HG03060 (cell line): ENCODE results near the gene AOC1.

ENCODE experiments used
- ATAC-seq: cut with Tn5 transposase; IDR thresholded peaks from one replicate; pipeline ENCODE4 v1.9.1; 2021; ENCODE audit warnings: low read depth, moderate number of reproducible peaks; ENCODE audit not compliant: unreplicated experiment

Gene AOC1

DNA sequence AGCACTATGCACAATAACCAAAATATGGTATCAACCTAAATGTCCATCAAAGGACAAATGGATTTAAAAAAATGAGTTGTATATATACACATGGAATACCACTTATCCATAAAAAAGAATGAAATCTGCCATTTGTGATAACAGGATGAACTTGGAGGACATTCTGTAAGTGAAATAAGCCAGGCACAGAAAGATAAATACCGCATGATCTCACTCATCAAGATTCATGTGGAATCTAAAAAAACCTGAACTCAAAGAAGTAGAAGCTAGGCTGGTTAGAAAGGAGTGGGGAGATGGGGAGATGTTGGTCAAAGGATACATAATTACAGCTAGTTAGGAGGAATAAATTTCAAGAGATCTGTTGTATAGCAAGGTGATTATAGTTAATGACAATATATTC is 17.3 kb upstream of the AOC1 start:
- ATAC-seq: no peak

DNA sequence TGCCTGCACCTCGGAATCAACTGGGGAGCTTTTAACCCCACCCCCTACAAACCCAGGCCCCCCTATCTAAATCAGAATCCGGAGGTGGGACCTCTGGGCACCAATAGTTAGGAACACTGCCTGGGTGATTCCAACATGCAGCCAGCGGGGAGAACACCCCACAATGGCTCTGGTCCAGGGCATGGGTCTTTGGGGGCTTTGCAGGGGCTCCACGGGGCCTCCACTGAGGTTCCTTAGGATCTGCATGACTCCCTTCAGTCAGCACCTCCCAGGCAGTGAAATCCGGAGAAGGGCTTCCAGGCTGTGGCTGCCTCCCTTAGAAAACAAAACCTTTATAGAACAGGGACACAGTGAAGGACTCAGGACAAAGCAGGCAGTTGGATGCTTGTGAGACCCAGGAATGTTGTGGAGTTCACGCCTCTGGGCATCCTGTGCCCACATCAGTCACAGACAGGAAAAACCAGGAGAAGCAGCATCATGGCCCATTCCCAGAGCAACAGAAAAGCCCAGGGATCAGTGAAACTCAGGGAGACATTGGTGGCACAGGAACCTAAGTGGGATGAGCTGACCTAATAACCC is 16.5 kb upstream of the AOC1 start:
- no peak for ATAC-seq

DNA sequence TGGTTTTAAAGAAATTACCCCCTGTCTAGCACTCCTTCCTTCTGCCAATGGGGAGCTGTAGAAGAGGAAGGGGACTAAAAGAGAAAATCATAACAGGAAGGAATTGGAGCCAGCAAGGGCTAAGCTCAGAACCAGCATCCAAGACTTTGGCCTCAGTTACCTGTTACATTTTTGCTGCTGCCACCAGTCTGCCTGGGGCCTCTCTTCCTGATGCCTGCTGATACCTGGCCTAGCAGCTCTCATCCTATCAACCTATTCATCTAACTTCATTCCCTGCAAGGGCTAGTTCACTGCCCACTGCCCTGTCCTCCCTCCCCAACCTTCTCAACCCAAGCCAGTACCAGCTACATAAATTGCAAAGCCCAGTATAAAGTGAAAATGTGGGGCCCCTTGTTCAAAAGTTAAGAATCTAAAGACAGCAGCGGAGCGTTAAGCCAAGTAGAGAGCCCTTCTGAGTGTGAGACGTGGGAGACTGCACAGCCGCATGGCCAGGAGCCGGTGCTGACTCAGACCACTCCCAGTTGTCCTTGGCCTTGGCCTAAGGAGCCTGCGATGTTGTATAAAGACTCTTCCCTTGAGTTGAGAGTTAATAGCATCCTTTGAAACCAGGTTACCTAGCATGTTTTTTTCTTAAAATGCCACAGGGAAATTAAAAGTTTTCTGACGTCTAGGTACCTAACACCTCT is 13.2 kb upstream of the AOC1 start:
- ATAC-seq: no peak

DNA sequence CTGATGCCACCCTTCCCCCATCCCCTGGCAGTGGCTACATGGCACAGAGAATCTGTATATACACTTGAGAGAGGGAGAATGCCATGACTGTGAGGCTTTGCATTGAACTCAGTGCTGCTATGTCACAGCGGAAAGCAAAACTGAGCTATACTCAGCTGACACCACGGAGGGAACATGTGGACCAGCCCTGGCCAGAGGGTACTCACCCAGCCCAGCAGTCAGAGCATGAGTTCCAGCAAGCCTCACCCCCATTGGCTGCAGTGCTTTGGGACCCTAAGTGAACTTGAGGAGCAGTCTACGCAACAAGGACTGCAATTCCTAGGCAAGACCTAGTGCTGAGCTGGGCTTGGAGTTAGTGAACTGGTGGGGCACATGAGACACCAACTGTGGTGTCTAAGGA is 10.3 kb upstream of the AOC1 start:
- ATAC-seq: no peak

DNA sequence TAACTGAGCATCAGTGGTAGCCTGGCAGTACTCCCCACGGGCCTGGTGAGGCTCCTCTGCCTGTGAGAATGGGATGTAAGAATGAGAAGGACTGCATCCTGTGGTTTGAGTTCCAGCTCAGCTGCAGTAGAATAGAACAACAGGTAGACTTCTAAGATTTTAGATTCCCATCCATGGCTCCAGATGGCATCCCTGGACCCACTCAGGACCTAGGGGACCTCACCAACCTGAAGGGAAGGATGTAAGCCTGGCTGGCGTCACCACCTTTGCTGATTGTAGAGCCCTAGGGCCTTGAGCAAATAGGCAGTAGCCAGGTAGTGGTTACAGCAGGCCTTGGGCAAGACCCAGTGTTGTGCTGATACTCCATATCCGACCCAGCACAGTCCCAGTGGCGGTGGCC is 9.6 kb upstream of the AOC1 start:
- no peak for ATAC-seq

DNA sequence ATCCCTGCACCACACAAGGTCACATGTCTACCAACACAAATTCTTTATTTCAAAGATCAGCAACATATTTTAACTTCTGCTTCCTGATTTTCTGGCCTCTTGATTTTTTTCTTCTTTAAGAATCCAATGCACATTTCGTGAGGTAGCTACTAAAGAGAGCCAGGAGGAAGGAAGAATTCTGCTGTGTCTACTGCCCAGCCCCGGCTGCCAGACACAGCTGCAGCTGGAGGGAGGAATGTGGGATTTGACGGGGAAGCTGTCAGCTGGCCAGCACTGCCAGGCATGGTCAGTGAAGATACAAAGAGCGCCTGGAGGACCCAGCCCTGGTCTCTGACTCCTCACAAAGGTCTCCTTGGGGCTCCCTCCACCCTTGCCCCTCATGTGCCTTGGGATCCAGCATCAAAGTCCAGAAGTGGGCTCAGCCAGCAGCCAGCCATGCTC is 6.9 kb upstream of the AOC1 start:
- no peak for ATAC-seq

DNA sequence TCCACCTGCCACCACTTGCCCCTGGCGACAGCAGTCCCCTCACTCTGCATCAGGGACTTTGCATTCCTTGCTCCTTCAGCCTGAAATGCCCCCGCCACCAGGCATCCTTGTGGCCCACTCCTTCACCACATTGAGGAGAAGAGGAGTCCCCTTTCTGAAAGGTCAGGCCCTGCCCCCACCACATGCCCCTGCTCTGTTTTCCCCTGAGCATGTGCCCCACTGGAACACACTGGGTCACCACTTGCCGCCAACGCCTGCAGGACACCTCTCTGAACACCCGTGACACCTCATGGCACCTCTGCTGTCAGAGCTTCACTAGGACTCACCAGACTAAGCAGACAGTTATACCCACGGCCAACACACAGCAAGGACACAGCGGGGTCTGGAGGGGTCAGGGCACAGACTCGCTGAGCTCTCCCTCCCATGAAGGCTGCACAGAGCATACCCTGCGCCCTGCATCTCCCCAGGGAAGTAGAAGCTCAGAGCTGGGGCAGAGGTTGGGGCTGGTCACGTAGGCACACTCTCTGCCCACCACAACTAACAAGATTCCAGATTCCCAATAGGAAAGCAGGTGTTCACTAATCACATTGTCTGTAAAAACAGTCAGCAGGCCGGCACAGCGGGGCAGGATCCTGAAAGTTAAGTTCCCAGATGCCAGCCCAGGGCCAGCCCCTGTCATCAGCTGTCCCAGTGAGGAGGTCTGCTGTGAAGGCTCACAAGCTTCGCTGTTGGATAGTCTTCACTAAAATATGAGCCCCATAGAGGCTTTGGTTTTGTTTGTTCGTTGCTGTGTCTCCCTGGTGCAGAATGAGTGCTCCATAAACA is 5.8 kb upstream of the AOC1 start:
- no peak for ATAC-seq

DNA sequence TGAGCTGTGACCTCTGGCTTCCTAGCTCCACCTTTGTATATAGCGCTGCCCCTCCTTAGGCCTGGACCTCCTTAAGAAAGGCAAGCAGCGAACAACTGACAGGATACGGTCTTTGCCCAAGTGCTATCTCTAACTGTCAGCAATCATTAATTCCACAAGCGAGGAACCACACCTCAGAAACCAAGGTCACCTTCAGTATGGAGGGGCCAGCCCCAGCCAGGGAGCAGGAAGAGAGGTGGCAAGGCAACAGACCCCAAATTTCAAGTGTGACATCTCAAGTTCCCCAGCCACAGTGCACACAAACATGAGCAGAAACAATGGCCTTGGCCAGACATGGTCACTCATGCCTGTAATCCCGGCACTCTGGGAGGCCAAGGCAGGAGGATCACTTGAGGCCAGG is 4.8 kb upstream of the AOC1 start:
- ATAC-seq: no peak

DNA sequence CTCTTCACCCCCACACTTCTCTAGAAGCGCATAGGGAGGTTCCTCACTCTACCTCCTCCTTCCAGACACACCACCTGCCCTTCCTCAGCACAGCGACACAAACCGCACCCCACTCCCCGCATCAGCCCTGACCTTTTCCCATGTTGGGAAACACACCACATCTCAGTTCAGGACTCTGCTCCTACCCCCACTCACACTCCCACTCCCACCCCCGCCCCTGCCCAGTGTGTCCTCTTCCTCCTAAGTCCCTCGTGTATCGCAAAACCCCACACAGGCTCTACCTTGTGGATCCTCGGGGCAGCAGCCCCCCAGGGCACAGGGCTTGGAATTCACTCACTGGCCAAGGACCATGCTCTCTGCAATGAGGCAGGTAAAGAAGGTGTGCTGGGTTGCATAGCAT is 4.2 kb upstream of the AOC1 start:
- no peak for ATAC-seq

DNA sequence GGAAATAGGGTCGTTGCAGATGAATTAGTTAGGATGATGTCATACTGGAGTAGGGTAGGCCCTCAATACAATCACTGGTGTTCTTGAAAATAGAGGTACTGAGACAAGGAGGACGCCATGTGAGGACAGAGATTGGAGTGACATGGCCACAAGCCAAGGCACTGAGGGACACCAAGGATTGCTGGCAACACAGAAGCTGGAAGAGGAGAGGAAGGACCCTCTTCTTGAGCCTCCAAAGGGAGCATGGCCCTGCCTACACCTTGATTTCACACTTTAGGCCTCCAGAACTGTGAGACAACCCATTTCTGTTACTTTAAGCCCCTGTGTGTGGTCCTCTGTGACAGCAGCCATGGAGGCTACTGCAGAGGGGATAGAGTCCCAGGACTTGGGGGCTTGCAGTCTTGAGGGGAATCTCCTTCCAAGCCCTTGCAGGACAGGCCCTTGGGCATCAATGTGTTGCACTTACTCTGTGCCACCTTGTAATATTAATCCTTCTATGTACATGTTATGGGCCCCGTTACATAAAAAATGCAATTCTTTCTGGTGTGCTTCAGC is 3.7 kb upstream of the AOC1 start:
- ATAC-seq: no peak

DNA sequence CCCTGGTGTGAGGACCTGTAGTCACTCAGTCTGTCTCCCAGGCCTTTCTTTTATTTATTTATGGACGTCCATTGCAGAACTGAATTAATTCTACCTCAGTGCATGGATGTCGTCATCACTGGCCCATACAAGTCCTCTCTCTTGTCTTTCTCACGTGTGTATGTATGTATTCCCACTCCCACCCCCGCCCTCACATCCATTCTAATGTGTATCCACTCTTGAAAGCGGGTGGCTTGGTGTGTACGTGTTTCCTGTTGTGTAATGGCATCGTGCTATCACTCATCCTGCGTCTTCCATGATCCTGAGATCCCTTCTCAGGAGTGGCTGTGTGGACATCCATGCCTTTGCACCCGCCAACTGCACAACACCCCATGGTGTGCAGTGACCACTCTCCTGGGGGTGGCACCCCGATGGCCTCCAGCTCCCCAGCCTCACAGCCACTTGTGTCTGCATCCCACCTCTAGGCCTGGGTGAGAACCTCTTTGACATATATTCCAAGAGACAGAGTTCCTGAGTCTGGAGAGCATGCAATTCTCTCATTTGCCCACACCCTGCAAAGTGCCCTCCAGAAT is 3.0 kb upstream of the AOC1 start:
- ATAC-seq: no peak

DNA sequence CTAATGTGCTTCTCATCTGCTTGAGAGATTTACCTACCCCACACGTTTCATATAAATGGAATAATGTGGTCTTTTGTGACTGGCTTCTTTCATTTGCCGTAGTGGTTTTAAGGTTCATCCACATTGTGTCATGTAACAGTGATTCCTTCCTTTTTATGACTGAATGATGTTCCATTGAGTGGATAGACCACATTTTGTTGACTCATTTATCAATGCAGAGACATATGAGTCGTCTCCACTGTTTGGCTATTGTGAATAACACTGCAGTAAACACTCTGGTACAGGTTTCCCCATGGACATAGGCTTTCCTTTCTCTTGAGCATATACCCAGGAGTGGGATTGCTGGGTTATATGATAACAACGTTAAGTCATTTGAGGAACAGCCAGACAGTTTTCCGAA is 2.0 kb upstream of the AOC1 start:
- no peak for ATAC-seq

DNA sequence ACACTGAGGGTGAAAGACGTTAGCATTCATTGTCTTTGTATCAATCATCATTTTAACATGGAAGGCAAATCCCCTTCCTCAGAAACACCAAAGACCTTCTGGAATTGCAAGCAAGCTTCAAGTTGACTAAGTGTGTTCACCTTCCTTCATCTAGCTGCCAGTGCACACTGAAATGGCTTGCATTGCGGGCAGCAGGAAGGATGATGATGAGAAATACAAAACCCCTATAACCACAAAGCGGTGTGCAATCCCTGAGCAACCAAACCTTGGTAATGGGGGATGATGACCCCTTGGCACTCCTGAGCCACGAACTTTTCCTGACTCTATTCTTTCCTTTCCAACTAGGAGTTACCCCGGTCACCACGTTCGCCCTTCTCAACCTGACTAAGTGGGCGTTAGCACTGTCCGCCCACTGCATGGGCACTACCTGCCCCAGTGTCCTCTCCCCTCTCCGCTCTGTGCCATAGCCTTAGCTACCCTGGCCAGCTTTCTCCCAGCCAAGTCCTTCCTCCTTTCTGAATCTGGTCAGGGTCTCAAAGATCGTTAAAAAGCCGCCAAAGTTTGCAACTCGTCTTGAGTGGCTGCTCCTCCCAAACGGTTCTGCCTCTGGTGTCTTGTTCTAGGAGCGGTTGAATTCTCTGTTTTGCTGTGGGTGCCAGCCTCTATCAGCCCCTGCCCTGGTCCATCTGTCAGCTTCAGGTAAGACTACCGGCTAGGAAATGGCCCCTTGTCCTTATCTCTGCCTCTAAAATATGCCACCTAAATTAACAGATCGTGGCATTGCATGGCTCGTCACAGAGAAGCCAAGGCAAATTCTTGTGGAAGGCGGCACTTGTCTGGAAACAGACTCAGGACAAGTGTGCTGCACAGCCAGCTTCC is 586 bp upstream of the AOC1 start:
- ATAC-seq: no peak

DNA sequence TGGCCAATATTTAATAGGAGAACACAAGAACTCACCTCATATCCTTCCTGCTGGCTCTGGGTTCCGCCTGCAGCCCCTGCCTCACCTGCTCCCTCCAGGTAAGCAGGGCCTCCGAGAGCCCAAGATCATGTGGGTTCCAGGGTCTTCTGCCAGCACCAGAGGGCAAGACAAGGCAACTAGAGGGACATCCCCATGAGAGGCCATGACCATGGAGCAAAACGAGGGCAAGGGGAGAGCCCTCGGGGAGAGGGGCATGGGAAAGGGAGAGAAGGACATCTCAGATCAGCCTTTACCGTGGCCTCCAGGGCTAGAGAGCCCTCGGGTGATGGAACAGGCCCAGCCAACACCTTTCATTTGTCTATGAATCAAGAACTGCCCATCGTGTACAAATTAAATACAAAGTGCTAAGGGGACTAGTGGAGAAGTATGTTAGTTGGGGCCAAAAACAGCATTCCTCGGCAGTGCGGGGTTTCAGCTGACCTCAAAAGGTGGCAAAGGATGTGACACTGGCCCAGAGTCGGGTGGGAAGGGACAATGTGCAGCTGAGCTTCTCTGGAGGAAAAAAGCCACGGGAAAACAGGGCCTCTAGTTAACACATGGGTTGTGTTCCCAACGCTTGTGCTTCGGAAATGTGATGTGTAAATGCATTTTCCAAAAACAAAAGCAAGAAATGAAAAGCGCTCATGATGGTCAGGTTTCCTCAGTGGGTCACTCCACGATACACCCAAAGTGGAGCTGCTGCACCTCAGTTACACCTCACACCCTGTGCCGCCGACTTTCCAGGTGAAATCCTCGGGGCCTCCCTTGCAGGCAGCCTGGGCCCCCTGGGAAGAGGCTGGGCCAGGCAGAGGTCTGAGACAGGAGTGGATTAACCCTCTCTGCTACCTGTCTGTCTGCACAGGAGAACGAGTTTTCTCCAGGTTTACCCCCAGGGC is 2.0 kb downstream of the AOC1 start:
- ATAC-seq: no peak

DNA sequence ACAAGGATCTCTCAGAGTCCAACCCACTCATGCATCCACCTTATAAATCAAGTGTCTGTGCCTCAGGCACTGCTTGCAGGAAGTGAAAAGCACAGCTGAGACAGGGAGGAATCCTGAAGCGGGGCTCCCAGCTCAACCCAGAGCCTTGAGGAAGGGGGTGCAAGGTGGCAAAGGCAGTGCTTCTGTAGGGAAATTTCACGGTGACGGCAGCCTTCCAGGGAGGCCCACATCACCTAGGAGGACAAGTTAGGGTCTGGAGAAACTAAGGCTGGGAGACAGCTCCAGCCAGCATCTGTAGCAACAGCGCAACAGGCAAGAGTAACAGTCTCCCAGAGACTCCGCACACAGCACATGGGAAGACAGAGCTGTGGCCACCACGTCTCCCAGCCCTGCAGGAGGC is 2.7 kb downstream of the AOC1 start:
- ATAC-seq: no peak

DNA sequence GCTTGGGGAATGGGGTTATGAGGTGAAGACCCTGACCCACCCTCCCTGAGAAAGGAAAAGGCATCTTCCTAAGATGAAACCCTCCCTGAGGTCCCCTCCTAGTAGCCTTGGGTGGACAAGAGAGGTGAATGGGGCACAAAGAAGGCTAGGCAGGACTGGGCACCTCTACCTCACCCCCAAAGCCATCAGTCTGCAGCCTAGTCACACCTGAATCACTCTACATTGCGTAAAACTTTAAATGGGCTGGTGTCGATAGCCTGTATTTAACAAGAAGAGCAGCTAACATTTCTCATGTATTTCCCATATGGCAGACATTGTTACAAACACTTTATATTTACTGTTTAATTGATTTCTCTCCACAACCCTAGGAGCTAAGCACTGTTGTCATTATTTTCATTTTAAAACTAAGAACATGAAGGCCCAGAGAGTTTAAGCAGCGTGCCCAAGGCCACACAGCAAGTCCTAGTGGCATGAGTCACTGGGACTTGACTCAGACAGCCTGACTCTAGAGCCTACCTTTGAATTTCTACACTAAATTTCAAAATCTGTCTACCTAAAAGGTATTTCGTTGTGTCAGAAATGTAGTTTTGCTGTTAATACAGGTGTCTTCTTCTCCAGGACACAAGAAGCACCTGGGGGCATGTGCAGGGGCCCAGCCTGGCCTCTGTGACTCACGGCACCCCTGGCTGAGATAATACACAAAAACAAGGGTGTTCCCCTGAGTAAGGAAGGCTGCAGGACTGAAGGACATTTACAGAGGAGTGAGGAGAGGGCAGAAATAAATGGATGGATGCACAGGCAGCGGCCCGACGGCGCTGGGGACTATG is 3.4 kb downstream of the AOC1 start:
- no peak for ATAC-seq

DNA sequence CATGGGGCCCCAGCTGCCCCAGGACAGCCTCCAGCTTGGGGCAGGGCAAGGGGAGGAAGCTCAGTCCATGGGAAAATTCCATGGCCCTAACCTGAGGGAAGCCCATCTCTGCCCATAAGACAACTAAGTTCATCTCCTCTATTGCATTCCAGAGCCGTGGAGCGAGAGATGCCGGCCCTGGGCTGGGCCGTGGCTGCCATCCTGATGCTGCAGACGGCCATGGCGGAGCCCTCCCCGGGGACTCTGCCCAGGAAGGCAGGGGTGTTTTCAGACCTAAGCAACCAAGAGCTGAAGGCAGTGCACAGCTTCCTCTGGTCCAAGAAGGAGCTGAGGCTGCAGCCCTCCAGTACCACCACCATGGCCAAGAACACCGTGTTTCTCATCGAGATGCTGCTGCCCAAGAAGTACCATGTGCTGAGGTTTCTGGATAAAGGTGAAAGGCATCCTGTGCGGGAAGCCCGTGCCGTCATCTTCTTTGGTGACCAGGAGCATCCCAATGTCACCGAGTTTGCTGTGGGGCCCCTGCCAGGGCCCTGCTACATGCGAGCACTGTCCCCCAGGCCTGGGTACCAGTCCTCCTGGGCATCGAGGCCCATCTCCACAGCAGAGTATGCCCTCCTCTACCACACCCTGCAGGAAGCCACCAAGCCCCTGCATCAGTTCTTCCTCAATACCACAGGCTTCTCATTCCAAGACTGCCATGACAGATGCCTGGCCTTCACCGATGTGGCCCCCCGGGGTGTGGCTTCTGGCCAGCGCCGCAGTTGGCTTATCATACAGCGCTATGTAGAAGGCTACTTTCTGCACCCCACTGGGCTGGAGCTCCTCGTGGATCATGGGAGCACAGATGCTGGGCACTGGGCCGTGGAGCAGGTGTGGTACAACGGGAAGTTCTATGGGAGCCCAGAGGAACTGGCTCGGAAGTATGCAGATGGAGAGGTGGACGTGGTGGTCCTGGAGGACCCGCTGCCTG is 4.3 kb downstream of the AOC1 start:
- no peak for ATAC-seq
